Mucosa of stomach (tissue), 1 donor: ENCODE measurements around the gene MTIF2.
A peak's percentile ranks its signal among the peaks of the same experiment; 100 is the strongest.
"Not testable (repeated sequence)": the region's sequence is repeated elsewhere in the genome, so short reads cannot be mapped to it uniquely, and the experiment has no call there.

ENCODE experiments used
- H3K27me3 ChIP-seq: one replicate; pipeline ENCODE4 v1.7.0; 2013; ENCODE audit warnings: mild to moderate bottlenecking, low read length; ENCODE audit not compliant: control insufficient read depth, insufficient read depth
- H3K36me3 ChIP-seq: one replicate; pipeline ENCODE4 v1.7.0; 2013; ENCODE audit warnings: low read length; ENCODE audit not compliant: control insufficient read depth, insufficient read depth
- H3K4me1 ChIP-seq: one replicate; pipeline ENCODE4 v1.7.0; 2013; ENCODE audit warnings: mild to moderate bottlenecking, low read length; ENCODE audit not compliant: control insufficient read depth, insufficient read depth
- H3K4me3 ChIP-seq: one replicate; pipeline ENCODE4 v1.7.0; 2013; ENCODE audit warnings: low read length
- H3K9ac ChIP-seq: one replicate; pipeline ENCODE4 v1.7.0; 2013; ENCODE audit warnings: mild to moderate bottlenecking, low read length, moderate library complexity
- H3K9me3 ChIP-seq: one replicate; pipeline ENCODE4 v1.7.0; 2013; ENCODE audit warnings: mild to moderate bottlenecking, low read length, moderate library complexity; ENCODE audit not compliant: control insufficient read depth
- donor health status: Pancreatic carcinoma.

MTIF2 gene

DNA sequence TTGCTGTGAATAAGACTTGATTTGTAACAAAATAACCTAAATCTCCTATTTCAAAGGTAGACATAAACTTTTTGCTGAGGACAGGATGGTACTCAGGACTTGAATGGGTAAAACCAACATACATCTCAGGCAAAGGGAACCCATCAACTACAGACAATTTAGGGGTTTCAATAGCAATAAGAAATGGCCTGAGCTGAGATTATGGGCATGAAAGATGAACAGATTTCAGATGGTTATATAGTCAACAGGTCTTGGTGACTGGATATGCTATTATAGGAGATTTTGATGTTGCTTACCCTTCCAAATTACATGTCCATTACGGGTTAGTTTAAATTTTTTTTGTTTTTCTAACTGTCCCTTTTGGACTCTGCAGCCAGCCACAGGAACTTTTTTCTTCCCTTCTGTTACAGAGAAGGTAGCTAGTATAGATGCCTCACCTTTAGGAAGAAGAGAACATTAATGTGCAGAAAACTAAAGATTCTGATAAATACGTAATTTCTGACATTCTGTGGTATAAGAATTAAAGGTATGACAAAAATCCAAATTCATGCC lies 32.0 kb downstream of the MTIF2 start:
- Histone ChIP-seq H3K27me3 (no peaks in the 10 kb centered on the region), H3K4me3 (no peak overlapping the region), H3K36me3 (no peaks in the 10 kb centered on the region), H3K9me3 (no peaks in the 10 kb centered on the region), H3K9ac (no peak overlapping the region), H3K4me1 (peaks cover 12% of the 10 kb centered on the region)

DNA sequence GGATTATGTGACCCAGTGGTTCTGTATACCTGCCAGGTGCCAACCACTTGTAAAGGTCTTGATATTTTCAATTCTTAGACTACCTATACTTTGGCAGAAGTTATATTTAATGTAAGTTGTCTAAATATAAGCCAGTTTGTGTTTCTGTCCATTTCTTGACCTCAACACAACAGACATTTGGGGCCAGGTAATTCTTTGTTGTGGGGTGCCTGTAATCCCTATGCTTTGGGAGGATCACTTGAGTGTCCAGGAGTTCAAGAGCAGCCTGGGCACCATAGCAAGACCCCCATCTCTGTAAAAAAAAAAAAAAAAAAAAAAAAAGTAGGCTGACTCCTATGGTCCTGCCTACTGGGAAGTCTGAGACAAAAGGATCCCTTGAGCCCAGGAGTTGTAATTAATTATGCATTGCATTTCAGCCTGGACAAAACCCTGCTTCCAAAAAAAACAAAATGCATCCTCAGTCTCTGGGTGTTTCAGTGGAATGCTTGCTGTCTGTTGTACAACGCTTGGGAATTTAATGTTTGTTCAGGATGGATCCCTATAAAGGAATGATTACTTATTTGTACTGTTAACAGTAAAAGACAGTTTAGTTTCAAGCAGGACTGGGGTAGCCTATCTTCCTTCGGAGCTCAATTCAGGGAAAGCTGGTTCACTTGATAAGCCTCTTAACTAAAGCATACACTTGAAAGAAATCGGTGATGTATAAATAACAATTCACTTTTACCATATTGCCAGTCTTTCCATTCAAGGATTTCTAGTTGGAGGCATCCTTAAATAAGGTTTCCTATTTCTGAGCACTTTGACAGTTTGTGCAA lies 33.1 kb downstream of the MTIF2 start:
- H3K9ac ChIP-seq = no peak overlapping the region
- no peak overlapping the region for H3K4me3 ChIP-seq
- H3K4me1 ChIP-seq = peaks cover 12% of the 10 kb centered on the region
- H3K36me3 ChIP-seq = no peaks in the 10 kb centered on the region
- no peaks in the 10 kb centered on the region for H3K9me3 ChIP-seq
- H3K27me3 ChIP-seq = no peaks in the 10 kb centered on the region

GRCh38 chr2:55233658-55233940 lies 35.4 kb downstream of the MTIF2 start:
- Histone ChIP-seq H3K4me1 (peaks cover 12% of the 10 kb centered on the region), H3K9ac (peak overlapping the region; percentile 94), H3K4me3 (peak overlapping the region; percentile 95), H3K36me3 (no peaks in the 10 kb centered on the region), H3K27me3 (no peaks in the 10 kb centered on the region), H3K9me3 (no peaks in the 10 kb centered on the region)

GRCh38 chr2:55232863-55233657 lies 36.0 kb downstream of the MTIF2 start:
- Histone ChIP-seq H3K9me3 (no peaks in the 10 kb centered on the region), H3K4me3 (peak overlapping the region; percentile 95)

DNA sequence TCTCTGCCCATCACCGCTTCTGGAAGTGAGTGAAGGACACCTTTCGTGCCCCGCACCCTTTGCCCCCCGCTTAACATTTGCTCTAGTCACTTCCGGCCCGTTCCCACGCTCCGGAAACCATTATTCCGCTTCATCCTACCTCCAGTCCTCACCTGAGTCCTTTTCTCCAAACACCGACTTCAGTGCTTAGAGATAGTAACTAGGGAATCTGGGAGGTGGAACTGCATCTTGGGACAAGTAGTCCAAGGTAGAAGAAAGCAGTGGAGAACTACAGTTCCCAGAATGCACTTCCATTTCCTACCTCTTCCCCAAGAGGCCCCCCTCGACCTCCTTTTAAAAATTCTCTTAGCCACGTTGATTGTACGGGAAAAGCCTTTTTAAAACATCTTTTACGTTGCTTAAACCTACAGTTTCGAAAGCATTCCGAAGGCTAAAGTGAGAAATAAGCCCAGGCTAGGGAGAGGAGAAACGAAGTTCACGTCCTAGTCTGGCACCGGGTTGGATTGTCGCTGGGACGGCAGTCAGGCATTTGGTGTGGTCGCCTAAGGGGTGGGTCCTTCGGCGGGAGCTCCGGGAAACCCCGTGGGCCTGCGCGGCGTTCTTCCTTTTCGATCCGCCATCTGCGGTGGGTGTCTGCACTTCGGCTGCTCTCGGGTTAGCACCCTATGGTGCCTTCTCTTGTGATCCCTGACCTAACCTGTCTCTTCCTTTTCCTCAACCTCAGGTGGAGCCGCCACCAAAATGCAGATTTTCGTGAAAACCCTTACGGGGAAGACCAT lies 36.8 kb downstream of the MTIF2 start, which contains the start of the genes CLHC1 and RPS27A:
Gene CLHC1 (minus strand): TSS at position 210 of the 779 bp plus-strand sequence. CDS start 9,882 bp downstream, outside the sequence.
Gene RPS27A (plus strand): TSS at position 605 of the 779 bp plus-strand sequence. CDS start 137 bp downstream, at position 742.
- no peaks in the 10 kb centered on the region for H3K36me3 ChIP-seq
- peak within 1 kb of the TSS; percentile 94 for H3K9ac ChIP-seq
- H3K4me3 ChIP-seq = peak within 1 kb of the TSS; percentile 95
- H3K27me3 ChIP-seq = no peaks in the 10 kb centered on the region
- no peaks in the 10 kb centered on the region for H3K9me3 ChIP-seq
- H3K4me1 ChIP-seq = peaks cover 12% of the 10 kb centered on the region

More at GRCh38 chr2:55232863-55233657, 36.0 kb downstream of the MTIF2 start:
- H3K27me3 ChIP-seq = no peaks in the 10 kb centered on the region
- H3K36me3 ChIP-seq = no peaks in the 10 kb centered on the region
- peaks cover 12% of the 10 kb centered on the region for H3K4me1 ChIP-seq
- peak overlapping the region; percentile 94 for H3K9ac ChIP-seq

DNA sequence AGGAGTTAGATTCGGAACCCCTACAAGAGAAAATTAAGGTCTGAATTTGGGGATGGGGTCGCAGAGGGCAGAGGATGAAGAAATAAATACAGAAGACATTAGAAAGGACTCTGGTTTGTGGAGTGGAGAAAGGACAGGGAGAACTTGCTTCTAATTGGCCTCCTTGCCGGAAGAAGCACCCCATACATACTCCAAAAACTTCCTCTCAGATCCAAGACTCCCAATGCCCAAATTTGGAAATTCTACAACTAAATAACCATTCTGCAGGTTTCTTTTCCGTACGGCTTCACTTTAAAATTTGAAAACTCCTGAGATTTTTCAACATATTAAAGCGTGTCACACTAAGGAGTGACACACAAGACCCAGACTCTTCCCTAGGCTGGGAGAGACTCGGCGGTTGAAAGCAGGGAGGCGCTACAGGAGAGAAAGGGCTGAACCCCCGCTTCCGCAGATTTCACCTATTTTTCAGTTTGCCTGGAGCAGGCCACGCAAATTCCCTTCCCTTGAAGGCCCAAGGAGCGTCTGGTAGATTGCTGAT lies 37.4 kb downstream of the MTIF2 start:
- Histone ChIP-seq H3K4me3 (peak overlapping the region; percentile 95), H3K4me1 (peaks cover 12% of the 10 kb centered on the region), H3K36me3 (no peaks in the 10 kb centered on the region), H3K27me3 (no peaks in the 10 kb centered on the region), H3K9me3 (no peaks in the 10 kb centered on the region), H3K9ac (peak overlapping the region; percentile 94)

DNA sequence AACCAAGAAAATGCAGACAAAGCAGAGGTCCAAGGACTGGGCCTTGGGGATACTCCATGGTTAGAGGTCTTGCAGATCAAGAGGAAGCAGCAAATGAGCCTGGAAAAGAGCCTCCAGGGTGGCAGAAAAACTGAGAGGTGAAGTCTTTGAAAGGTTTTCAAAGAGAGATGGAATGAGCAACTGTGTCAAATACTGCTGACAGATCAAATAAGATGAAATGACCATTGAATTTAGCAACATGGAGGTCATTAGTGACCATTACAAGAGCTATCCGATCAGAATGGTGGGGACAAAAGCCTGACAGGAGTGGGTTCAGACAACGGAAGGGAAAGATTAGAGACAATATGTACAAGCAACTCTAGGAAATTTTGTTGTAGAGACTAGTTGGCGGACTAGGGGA lies 38.5 kb downstream of the MTIF2 start:
- H3K4me1 ChIP-seq = peaks cover 12% of the 10 kb centered on the region

GRCh38 chr2:55229221-55229620 lies 39.8 kb downstream of the MTIF2 start:
- no peak overlapping the region for H3K9ac ChIP-seq
- no peaks in the 10 kb centered on the region for H3K9me3 ChIP-seq
- H3K4me3 ChIP-seq = no peak overlapping the region
- H3K36me3 ChIP-seq = no peaks in the 10 kb centered on the region
- peaks cover 11% of the 10 kb centered on the region for H3K4me1 ChIP-seq
- no peaks in the 10 kb centered on the region for H3K27me3 ChIP-seq

More for the DNA sequence above, 38.5 kb downstream of the MTIF2 start:
- Histone ChIP-seq H3K9me3 (no peaks in the 10 kb centered on the region), H3K36me3 (no peaks in the 10 kb centered on the region), H3K4me3 (no peak overlapping the region), H3K9ac (no peak overlapping the region), H3K27me3 (no peaks in the 10 kb centered on the region)

DNA sequence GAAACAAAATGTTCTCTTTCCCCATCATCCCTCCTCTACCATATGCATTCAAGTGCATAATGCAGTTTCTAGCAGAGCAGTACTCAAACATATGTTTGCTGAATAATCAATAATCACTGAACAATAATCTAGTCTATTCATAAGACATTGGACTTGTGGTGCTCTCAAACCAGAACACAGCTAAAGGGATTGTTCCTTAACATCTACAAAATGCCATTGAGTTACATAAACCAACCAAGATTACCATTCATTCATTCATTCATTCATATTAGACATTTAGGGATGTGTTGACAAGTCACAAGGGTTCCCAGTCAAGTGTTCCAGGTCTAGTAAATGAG lies 40.8 kb downstream of the MTIF2 start:
- Histone ChIP-seq H3K9ac (no peak overlapping the region), H3K27me3 (no peaks in the 10 kb centered on the region), H3K9me3 (no peaks in the 10 kb centered on the region), H3K36me3 (no peaks in the 10 kb centered on the region), H3K4me1 (peaks cover under 1% of the 10 kb centered on the region), H3K4me3 (no peak overlapping the region)

DNA sequence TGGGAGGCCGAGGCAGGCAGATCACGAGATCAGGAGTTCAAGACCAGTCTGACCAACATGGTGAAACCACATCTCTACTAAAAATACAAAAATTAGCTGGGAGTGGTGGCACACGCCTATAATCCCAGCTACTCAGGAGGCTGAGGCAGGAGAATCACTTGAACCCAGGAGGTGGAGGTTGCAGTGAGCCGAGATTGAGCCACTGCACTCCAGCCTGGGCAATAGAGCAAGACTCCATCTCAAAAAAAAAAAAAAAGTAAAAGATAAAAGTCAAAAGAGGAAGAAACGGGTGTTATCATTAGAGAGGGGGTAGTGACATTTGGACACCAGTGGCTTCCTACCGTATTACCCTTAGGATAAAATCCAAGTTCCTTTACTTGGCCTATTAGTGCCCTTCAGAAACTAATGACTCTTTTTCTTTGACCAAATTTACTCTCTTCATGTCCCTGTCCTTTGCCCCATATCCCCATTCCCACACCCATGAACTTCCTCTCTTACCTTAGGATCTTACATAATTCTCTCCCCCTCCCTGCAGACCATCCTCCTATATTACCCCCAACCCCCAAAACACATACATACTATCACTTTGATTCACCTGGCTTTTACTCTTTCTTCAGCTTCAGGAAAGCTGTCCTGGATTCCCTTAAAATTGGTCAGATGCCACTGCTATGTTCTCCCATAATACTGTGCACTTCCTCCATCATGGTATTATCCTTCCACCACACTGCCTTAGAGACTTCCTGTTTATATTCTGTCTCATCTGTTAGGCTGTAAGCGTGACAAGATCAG lies 41.4 kb downstream of the MTIF2 start:
- not testable (repeated sequence) for H3K27me3 ChIP-seq, H3K4me1 ChIP-seq, H3K36me3 ChIP-seq, H3K9ac ChIP-seq, H3K9me3 ChIP-seq, H3K4me3 ChIP-seq

- H3K4me1 ChIP-seq = peaks cover 4% of the 10 kb centered on the region
- H3K9me3 ChIP-seq = no peaks in the 10 kb centered on the region
- no peak overlapping the region for H3K9ac ChIP-seq
- no peak overlapping the region for H3K4me3 ChIP-seq
- H3K27me3 ChIP-seq = no peaks in the 10 kb centered on the region
- H3K36me3 ChIP-seq = no peaks in the 10 kb centered on the region
These were observed 43.5 kb downstream of the MTIF2 start for GRCh38 chr2:55225481-55226020.
